ENCODE measurements around the gene ALMS1. TPM values are rescaled to one million over a fixed set of nuclear protein-coding genes. Genes with fewer than 3 reads are reported as not detected.
"Not testable (repeated sequence)": the region's sequence is repeated elsewhere in the genome, so short reads cannot be mapped to it uniquely, and the experiment has no call there.

ALMS1 gene
- total and polyA plus RNA-seq, 4 donors, result 7.2 to 58.0 (median 20.5) TPM

- Histone ChIP-seq H3K9ac (ENCODE audit: insufficient read depth in 1 of 2, low read length in 2 of 2) (no peak overlapping the region), H3K4me3 (no peak overlapping the region), H3K27ac (ENCODE audit: low read depth in 1 of 2, low read length in 1 of 2) (no peak overlapping the region), H3K4me1 (ENCODE audit: control insufficient read depth in 5 of 5, insufficient read depth in 5 of 5, low read length in 5 of 5) (no peaks in the 10 kb centered on the region), H3K36me3 (ENCODE audit: control insufficient read depth in 4 of 4, insufficient read depth in 4 of 4, low read length in 4 of 4) (peaks cover 5 to 20% (median 9%) of the 10 kb centered on the region in 4 donors), H3K27me3 (ENCODE audit: control insufficient read depth in 3 of 3, insufficient read depth in 3 of 3, low read length in 2 of 3) (no peaks in the 10 kb centered on the region), H3K9me3 (ENCODE audit: control insufficient read depth in 4 of 4, insufficient read depth in 3 of 4, low read length in 3 of 4) (peaks cover 0 to 9% (median 1%) of the 10 kb centered on the region in 4 donors)
- peak in 2 of 3 donors; percentile 41 to 43 for DNase-seq
- ATAC-seq (ENCODE audit: insufficient read depth, low FRiP score), result no peak
- TF ChIP-seq CTCF (IDR thresholded peaks at IDR 0.05; ENCODE audit: control extremely low read depth, extremely low read depth), result no peak
- WGBS, 2 donors, result 92 to 96% methylated on average over 6 of the region's 6 CpGs
Measured at GRCh38 chr2:73536133-73536840, 150.7 kb downstream of the ALMS1 start.

DNA sequence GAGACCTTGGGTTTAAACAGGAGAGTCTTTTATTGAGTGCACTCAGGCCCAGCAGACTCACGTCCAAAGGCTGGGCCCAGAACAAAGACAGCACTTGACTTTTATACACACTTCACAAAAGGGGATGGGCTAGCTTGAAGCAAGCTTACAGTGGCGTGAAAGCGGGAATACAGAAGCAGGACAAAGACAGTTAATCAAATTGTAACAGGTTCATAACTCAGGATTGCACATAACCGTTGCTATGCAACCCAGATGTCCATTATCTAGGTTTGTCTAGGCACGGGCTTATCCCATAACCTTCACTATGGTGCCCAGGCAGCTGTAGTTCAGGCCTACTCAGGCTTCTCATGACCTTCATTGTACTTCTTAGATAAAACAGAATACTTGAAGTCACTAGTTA lies 175.2 kb downstream of the ALMS1 start:
- not testable (repeated sequence) for DNase-seq; H3K27ac ChIP-seq (ENCODE audit: low read depth in 1 of 2, low read length in 1 of 2)
- 86 to 94% methylated on average over 5 of the region's 5 CpGs for WGBS, 2 donors

GRCh38 chr2:73561422-73561821 lies 175.8 kb downstream of the ALMS1 start:
- Histone ChIP-seq H3K36me3 (ENCODE audit: control insufficient read depth in 4 of 4, insufficient read depth in 4 of 4, low read length in 4 of 4) (peaks cover 3 to 15% (median 8%) of the 10 kb centered on the region in 4 donors), H3K27me3 (ENCODE audit: control insufficient read depth in 3 of 3, insufficient read depth in 3 of 3, low read length in 2 of 3) (no peaks in the 10 kb centered on the region), H3K4me1 (ENCODE audit: control insufficient read depth in 5 of 5, insufficient read depth in 5 of 5, low read length in 5 of 5) (no peaks in the 10 kb centered on the region), H3K9ac (ENCODE audit: insufficient read depth in 1 of 2, low read length in 2 of 2) (no peak overlapping the region), H3K4me3 (no peak overlapping the region), H3K9me3 (ENCODE audit: control insufficient read depth in 4 of 4, insufficient read depth in 3 of 4, low read length in 3 of 4) (no peaks in the 10 kb centered on the region), H3K27ac (ENCODE audit: low read depth in 1 of 2, low read length in 1 of 2) (no peak overlapping the region)
- TF ChIP-seq CTCF (IDR thresholded peaks at IDR 0.05; ENCODE audit: control extremely low read depth, extremely low read depth), result no peak
- ATAC-seq (ENCODE audit: insufficient read depth, low FRiP score) (no peak), DNase-seq (no peak)

More for the DNA sequence above, 175.2 kb downstream of the ALMS1 start:
- H3K9ac ChIP-seq (ENCODE audit: insufficient read depth in 1 of 2, low read length in 2 of 2); H3K4me3 ChIP-seq; H3K9me3 ChIP-seq (ENCODE audit: control insufficient read depth in 4 of 4, insufficient read depth in 3 of 4, low read length in 3 of 4); ATAC-seq (ENCODE audit: insufficient read depth, low FRiP score); H3K4me1 ChIP-seq (ENCODE audit: control insufficient read depth in 5 of 5, insufficient read depth in 5 of 5, low read length in 5 of 5); H3K27me3 ChIP-seq (ENCODE audit: control insufficient read depth in 3 of 3, insufficient read depth in 3 of 3, low read length in 2 of 3): not testable (repeated sequence)
- H3K36me3 ChIP-seq (ENCODE audit: control insufficient read depth in 4 of 4, insufficient read depth in 4 of 4, low read length in 4 of 4), result peaks cover 3 to 15% (median 8%) of the 10 kb centered on the region in 4 donors

GRCh38 chr2:73564986-73565385 lies 179.3 kb downstream of the ALMS1 start:
- Histone ChIP-seq H3K27me3 (ENCODE audit: control insufficient read depth in 3 of 3, insufficient read depth in 3 of 3, low read length in 2 of 3) (no peaks in the 10 kb centered on the region), H3K27ac (ENCODE audit: low read depth in 1 of 2, low read length in 1 of 2) (no peak overlapping the region), H3K36me3 (ENCODE audit: control insufficient read depth in 4 of 4, insufficient read depth in 4 of 4, low read length in 4 of 4) (peaks cover 0 to 4% (median 2%) of the 10 kb centered on the region in 4 donors), H3K9ac (ENCODE audit: insufficient read depth in 1 of 2, low read length in 2 of 2) (no peak overlapping the region), H3K9me3 (ENCODE audit: control insufficient read depth in 4 of 4, insufficient read depth in 3 of 4, low read length in 3 of 4) (no peaks in the 10 kb centered on the region), H3K4me1 (ENCODE audit: control insufficient read depth in 5 of 5, insufficient read depth in 5 of 5, low read length in 5 of 5) (no peaks in the 10 kb centered on the region), H3K4me3 (no peak overlapping the region)
- TF ChIP-seq CTCF (IDR thresholded peaks at IDR 0.05; ENCODE audit: control extremely low read depth, extremely low read depth), result no peak
- WGBS, 2 donors, result 97 to 100% methylated on average over 1 of the region's 1 CpG
- ATAC-seq (ENCODE audit: insufficient read depth, low FRiP score) (no peak), DNase-seq (no peak)
